H1 (cell line): ENCODE results near the gene FAM151A. TPM values are rescaled to one million over a fixed set of nuclear protein-coding genes. Genes with fewer than 3 reads are reported as not detected.

Experiments
- ASH2L ChIP-seq: fragments of 200-600, 300-600 bp; sonication (generic); IDR thresholded peaks from one replicate; pipeline ENCODE4 v1.7.1; 2017; ENCODE audit warnings: low read length
- CHD2 ChIP-seq: IDR thresholded peaks from 2 replicates; pipeline ENCODE4 v1.6.1; 2012; ENCODE audit warnings: low read length, improper control_type of control experiment
- GABPA ChIP-seq: IDR thresholded peaks from 2 replicates; pipeline ENCODE4 v1.6.1; 2011; ENCODE audit warnings: mild to moderate bottlenecking, low read length, moderate library complexity, borderline replicate concordance; ENCODE audit not compliant: insufficient read depth
- POLR2AphosphoS5 ChIP-seq: IDR thresholded peaks from 2 replicates; pipeline ENCODE4 v1.6.1; 2011; ENCODE audit warnings: low read depth, low read length
- POU5F1 ChIP-seq: IDR thresholded peaks from 2 replicates; pipeline ENCODE4 v1.6.1; 2011; ENCODE audit warnings: low read depth, mild to moderate bottlenecking, low read length, moderate library complexity
- RXRA ChIP-seq: IDR thresholded peaks from 2 replicates; pipeline ENCODE4 v1.6.1; 2011; ENCODE audit warnings: low read depth, mild to moderate bottlenecking, low read length, moderate library complexity; ENCODE audit not compliant: insufficient read depth
- SP2 ChIP-seq: IDR thresholded peaks from 2 replicates; pipeline ENCODE4 v1.6.1; 2012; ENCODE audit warnings: mild to moderate bottlenecking, low read length, inconsistent platforms
- SUZ12 ChIP-seq: fragments of 200-600 bp; sonication (generic); IDR thresholded peaks from 2 replicates; pipeline ENCODE4 v1.6.1; 2012; ENCODE audit warnings: mild to moderate bottlenecking, inconsistent platforms, low read length, moderate library complexity, mixed read lengths
- TEAD4 ChIP-seq: IDR thresholded peaks from 2 replicates; pipeline ENCODE4 v1.6.1; 2012; ENCODE audit warnings: low read depth, low read length, inconsistent platforms, mixed read lengths
- YY1 ChIP-seq: IDR thresholded peaks from 2 replicates; pipeline ENCODE4 v1.6.1; 2011; ENCODE audit warnings: low read depth, mild to moderate bottlenecking, low read length
- polyA plus RNA-seq, 7 experiments: library from polyadenylated mRNA; depleted of rRNA in 3 of 7; stranded (reverse) in 5 of 7; unstranded in 2 of 7; fragments of >200 nt in 5 of 7; fragments of 200-250 nt in 2 of 7; gene quantifications; 1 replicate in 5 of 7; 2 replicates in 1 of 7; 4 replicates in 1 of 7; pipeline versions ENCODE4 v1.2.1 to v1.2.3, GENCODE V29; 2011 to 2013; ENCODE audit warnings: missing spikeins in 2 of 7, mixed read lengths in 2 of 7
- total RNA-seq: library from RNA; stranded (reverse); fragmentation: NEBNext Ultra II Directional; extraction: Animal tissue kit (Norgen Biotek cat#: 25700); gene quantifications from 2 replicates; pipeline ENCODE4 v1.2.1, GENCODE V29; 2021
- TF ChIP-seq, protein P1 (sequence below): fragments of 300-600 bp; sonication (generic); IDR thresholded peaks from 2 replicates; pipeline ENCODE4 v1.7.1; 2012; ENCODE audit warnings: low read length, moderate library complexity, mild to moderate bottlenecking, inconsistent platforms; ENCODE audit not compliant: insufficient replicate concordance

Gene FAM151A
- total and polyA plus RNA-seq, 2 of the 8 experiments (the other 6 are each of a cell fraction or from before 2014, with no cell fraction given), result not detected

DNA sequence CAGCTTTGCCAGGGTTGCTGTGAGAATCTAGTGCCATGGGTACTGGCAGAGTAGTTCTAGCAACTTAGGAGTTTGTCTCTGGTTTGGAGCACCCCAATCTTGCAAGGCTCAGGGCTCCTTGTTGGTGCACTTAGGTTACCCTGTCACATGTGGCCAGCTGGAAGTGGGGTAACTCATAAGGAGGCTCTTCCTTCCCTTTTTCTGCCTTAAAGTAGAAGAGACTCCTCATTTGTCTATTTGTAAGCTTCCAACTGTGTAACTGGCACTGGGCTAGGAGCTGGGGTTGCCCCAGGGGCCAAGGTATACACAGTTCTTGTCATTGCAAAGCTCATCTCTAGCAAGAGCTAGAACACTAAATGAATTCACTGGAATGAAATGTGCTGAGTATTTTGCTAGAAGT lies 28.8 kb upstream of the FAM151A start (continued):
- TF ChIP-seq, protein P1, sequence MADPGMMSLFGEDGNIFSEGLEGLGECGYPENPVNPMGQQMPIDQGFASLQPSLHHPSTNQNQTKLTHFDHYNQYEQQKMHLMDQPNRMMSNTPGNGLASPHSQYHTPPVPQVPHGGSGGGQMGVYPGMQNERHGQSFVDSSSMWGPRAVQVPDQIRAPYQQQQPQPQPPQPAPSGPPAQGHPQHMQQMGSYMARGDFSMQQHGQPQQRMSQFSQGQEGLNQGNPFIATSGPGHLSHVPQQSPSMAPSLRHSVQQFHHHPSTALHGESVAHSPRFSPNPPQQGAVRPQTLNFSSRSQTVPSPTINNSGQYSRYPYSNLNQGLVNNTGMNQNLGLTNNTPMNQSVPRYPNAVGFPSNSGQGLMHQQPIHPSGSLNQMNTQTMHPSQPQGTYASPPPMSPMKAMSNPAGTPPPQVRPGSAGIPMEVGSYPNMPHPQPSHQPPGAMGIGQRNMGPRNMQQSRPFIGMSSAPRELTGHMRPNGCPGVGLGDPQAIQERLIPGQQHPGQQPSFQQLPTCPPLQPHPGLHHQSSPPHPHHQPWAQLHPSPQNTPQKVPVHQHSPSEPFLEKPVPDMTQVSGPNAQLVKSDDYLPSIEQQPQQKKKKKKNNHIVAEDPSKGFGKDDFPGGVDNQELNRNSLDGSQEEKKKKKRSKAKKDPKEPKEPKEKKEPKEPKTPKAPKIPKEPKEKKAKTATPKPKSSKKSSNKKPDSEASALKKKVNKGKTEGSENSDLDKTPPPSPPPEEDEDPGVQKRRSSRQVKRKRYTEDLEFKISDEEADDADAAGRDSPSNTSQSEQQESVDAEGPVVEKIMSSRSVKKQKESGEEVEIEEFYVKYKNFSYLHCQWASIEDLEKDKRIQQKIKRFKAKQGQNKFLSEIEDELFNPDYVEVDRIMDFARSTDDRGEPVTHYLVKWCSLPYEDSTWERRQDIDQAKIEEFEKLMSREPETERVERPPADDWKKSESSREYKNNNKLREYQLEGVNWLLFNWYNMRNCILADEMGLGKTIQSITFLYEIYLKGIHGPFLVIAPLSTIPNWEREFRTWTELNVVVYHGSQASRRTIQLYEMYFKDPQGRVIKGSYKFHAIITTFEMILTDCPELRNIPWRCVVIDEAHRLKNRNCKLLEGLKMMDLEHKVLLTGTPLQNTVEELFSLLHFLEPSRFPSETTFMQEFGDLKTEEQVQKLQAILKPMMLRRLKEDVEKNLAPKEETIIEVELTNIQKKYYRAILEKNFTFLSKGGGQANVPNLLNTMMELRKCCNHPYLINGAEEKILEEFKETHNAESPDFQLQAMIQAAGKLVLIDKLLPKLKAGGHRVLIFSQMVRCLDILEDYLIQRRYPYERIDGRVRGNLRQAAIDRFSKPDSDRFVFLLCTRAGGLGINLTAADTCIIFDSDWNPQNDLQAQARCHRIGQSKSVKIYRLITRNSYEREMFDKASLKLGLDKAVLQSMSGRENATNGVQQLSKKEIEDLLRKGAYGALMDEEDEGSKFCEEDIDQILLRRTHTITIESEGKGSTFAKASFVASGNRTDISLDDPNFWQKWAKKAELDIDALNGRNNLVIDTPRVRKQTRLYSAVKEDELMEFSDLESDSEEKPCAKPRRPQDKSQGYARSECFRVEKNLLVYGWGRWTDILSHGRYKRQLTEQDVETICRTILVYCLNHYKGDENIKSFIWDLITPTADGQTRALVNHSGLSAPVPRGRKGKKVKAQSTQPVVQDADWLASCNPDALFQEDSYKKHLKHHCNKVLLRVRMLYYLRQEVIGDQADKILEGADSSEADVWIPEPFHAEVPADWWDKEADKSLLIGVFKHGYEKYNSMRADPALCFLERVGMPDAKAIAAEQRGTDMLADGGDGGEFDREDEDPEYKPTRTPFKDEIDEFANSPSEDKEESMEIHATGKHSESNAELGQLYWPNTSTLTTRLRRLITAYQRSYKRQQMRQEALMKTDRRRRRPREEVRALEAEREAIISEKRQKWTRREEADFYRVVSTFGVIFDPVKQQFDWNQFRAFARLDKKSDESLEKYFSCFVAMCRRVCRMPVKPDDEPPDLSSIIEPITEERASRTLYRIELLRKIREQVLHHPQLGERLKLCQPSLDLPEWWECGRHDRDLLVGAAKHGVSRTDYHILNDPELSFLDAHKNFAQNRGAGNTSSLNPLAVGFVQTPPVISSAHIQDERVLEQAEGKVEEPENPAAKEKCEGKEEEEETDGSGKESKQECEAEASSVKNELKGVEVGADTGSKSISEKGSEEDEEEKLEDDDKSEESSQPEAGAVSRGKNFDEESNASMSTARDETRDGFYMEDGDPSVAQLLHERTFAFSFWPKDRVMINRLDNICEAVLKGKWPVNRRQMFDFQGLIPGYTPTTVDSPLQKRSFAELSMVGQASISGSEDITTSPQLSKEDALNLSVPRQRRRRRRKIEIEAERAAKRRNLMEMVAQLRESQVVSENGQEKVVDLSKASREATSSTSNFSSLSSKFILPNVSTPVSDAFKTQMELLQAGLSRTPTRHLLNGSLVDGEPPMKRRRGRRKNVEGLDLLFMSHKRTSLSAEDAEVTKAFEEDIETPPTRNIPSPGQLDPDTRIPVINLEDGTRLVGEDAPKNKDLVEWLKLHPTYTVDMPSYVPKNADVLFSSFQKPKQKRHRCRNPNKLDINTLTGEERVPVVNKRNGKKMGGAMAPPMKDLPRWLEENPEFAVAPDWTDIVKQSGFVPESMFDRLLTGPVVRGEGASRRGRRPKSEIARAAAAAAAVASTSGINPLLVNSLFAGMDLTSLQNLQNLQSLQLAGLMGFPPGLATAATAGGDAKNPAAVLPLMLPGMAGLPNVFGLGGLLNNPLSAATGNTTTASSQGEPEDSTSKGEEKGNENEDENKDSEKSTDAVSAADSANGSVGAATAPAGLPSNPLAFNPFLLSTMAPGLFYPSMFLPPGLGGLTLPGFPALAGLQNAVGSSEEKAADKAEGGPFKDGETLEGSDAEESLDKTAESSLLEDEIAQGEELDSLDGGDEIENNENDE, result no peak
- TF ChIP-seq POU5F1, result no peak
- TF ChIP-seq YY1, result no peak
- no peak for TF ChIP-seq TEAD4
- TF ChIP-seq SUZ12, result no peak
- no peak for TF ChIP-seq CHD2
- TF ChIP-seq POLR2AphosphoS5, result no peak
- no peak for TF ChIP-seq GABPA
- no peak for TF ChIP-seq RXRA
- TF ChIP-seq SP2, result no peak
- no peak for TF ChIP-seq ASH2L
